Right renal cortex interstitium (tissue), 3 donors: ENCODE results near the gene SMAD3. TPM values are rescaled to one million over a fixed set of nuclear protein-coding genes. Genes with fewer than 3 reads are reported as not detected.

Source experiments
- DNase-seq, 3 donors: peaks; one replicate each; pipeline ENCODE4 v3.0.0-alpha.2; 2013; ENCODE audit warnings: low read depth in 3 of 3, low spot score in 2 of 3
- polyA plus RNA-seq, 3 donors: library from polyadenylated mRNA; unstranded; fragments of 120-200 nt; gene quantifications; one replicate each; pipeline ENCODE4 v1.2.1, GENCODE V29; 2013; ENCODE audit not compliant: insufficient read length in 3 of 3

SMAD3 gene
- polyA plus RNA-seq, 3 donors, result 43.2 to 47.3 (median 46.0) TPM

DNA sequence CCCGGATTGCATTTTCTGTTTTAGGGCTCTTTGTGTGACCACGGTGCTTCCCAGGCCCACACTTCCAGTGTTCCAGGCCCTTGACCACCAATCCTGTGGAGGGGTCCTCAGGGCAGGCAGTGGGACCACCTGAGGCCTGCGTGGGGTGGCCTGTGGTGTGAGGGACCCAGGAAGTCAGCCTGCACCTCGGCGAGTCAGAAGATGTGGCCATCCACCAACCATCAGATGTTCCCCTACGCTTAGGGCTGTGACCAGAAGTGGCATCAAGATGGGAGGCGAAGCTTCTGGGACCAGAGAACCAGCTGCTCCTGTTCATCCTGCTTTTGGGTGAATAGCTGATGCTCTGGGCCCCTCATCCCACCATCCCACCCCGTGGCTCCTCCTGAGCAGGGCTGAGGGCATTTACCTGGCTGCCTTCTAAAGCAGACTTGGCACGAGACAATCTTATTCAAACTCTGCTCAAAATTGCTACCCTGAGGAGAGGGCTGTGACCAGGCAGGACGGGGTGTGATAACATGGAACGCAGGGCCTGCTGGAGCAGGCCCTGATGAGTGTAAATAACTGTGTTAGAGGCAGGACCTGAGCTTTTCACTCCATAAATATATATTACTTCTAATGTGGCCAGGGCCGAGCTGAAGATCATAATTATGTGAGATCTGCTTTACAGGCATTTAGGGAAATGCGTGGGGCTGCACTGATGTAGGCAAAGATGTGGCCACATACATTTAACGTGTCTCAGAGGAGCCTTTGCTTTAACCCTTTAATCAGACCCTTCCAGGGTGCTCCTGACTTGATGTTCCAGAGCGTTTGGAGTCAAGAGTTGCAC, 28.8 kb downstream of the SMAD3 start:
- no peak for DNase-seq

GRCh38 chr15:67095912-67096311, 30.5 kb downstream of the SMAD3 start:
- no peak for DNase-seq

GRCh38 chr15:67096546-67097294, 31.3 kb downstream of the SMAD3 start:
- no peak for DNase-seq

DNA sequence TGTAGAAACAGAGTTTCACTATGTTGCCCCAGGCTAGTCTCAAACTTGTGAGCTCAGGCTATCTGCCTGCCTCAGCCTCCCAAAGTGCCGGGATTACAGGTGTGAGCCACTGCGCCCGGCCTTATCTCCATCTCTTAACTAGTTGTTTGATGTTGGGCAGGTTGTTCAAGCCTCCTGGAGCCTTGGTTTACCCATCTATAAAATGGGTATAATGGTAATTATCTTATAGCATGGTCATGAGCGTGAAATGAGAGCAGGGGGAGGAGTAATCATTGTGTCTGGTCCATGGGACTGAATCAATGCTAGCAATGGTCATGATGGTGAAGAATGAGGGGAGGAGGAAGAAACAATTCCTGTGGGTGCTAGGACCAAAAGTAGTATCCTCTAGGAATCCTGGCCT, 32.0 kb downstream of the SMAD3 start:
- DNase-seq, result no peak

GRCh38 chr15:67097930-67098740, 32.7 kb downstream of the SMAD3 start:
- no peak for DNase-seq

DNA sequence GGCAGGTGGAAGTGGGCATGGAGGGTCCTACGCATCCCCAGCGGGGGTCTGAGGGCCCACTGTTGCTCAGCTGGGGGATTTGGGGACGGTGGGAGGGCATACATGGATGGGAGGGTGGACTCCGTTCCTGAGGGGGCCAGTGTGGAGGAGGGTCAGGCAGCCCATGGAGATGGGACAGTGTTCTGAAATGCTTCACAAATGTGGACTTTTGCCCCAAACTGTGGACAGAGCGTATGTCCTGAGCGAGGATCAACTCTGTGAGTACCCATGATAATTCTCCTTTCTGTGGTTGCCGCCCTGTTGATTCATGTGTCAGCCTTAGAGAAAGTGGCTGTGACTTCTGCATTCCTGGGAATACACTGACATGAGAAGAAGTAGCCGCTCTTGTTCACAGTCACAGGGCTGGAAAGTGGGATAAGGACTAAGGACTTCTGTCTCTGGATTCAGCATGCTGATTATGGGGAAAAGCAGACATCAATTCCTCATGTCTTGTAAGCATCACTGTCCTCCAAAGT, 33.4 kb downstream of the SMAD3 start:
- DNase-seq, result no peak

GRCh38 chr15:67100124-67100791, 34.9 kb downstream of the SMAD3 start:
- no peak for DNase-seq

- DNase-seq, result no peak
Observed at GRCh38 chr15:67100801-67101581, 35.6 kb downstream of the SMAD3 start.

DNA sequence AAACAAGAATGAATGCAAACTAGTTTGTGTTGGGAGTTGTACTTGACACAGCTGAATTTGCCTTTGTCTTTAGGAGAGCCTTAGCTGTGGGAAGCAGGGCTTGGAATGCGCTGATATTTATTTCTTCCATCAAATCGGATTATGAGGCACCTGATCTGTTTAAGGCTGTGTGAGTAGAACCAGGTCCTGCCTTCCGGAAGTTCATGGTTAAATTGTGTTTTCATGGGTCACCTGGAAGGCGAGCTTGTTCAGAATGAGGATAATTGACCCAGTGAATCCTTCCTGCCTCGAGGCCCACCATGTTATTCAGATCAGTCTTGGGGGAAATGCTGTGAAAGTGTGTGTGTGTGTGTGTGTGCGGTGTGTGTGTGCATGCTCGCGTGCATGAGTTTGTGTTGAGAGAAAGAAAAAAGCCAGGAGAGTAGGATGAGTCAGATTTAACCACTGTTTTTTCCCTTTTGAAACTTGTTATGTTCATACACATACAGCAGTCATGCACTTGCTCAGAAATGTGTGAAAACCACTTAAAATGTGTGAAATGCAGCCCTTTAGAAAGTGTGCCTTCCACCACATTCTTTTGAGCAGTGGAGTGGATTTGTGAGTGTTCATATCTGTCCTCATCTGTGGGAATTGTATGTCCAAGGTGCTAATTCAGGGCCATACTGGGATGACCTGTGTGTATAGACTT, 36.7 kb downstream of the SMAD3 start:
- DNase-seq, result no peak

DNA sequence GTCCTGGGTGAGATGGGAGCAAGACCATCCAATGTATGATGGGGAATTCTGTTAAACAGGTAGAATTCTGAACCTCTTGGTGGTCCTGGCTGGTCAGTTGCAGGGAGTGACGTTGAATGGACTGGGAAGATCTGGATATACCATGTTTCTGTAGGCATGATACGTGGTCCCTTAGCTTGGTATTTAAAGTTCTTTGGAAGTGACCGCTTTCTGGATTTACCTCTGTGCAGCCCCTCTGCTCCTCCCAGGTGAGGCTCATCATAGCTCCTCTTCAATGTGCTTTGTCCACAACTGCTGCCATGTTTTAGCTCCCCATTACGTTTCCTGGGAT, 37.2 kb downstream of the SMAD3 start:
- no peak for DNase-seq

- no peak for DNase-seq
Observed at GRCh38 chr15:67103021-67103420, 37.6 kb downstream of the SMAD3 start.

- DNase-seq, result no peak
Observed at GRCh38 chr15:67103432-67103831, 38.0 kb downstream of the SMAD3 start.

- no peak for DNase-seq
Observed at GRCh38 chr15:67103869-67104268, 38.5 kb downstream of the SMAD3 start.

DNA sequence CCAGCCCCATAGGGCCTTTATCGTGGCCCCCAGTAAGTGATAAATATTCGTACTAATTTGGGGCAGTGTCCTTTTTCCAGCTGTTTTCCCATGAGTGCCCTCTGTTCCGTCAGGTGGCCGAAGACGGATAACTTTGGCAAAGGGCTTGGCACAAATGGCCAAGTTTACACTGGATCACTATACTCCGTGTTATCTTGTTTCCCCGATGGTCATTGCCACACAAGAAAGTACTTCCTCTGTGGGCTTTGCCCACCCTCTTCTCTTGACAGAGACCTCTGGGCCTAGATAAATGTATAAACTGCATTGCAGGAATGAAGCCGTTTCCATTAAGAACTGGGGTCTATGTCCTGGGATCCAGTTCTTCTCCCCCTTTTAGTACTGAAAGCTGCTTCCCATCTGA, 39.1 kb downstream of the SMAD3 start:
- DNase-seq, result no peak

- no peak for DNase-seq
Observed at GRCh38 chr15:67105065-67105951, 39.9 kb downstream of the SMAD3 start.

GRCh38 chr15:67105991-67106763, 40.8 kb downstream of the SMAD3 start:
- no peak for DNase-seq

- DNase-seq, result no peak
Observed at GRCh38 chr15:67106764-67107013, 41.3 kb downstream of the SMAD3 start.
